Kidney (tissue), 14 donors: ENCODE data around the gene FAM162B. TPM values are rescaled to one million over a fixed set of nuclear protein-coding genes. Genes with fewer than 3 reads are reported as not detected.
"Not testable (repeated sequence)": the region's sequence is repeated elsewhere in the genome, so short reads cannot be mapped to it uniquely, and the experiment has no call there.

Source experiments
- DNase-seq, 5 donors: peaks; one replicate each; pipeline ENCODE4 v3.0.0-alpha.2; 2013 to 2020
- FAIRE-seq: peaks from 2 replicates; lab custom pipeline; 2012; peaks lifted over from hg19 to GRCh38; lab: Jason Lieb, UNC
- H3K27ac ChIP-seq, 2 donors: one replicate each; pipeline ENCODE4 v1.7.0; 2013; ENCODE audit warnings: low read depth in 2 of 2, low read length in 2 of 2, inconsistent platforms in 1 of 2
- H3K27me3 ChIP-seq: one replicate; pipeline ENCODE4 v1.7.1; 2013; ENCODE audit warnings: low read length, inconsistent platforms; ENCODE audit not compliant: control insufficient read depth, insufficient read depth
- H3K36me3 ChIP-seq, 3 donors: one replicate each; pipeline versions ENCODE4 v1.7.0 to v1.7.1; 2013; ENCODE audit warnings: low read length in 3 of 3, control low read depth in 1 of 3, inconsistent platforms in 1 of 3; ENCODE audit not compliant: insufficient read depth in 3 of 3, control insufficient read depth in 2 of 3
- H3K4me1 ChIP-seq, 3 donors: one replicate each; pipeline versions ENCODE4 v1.7.0 to v1.7.1; 2013; ENCODE audit warnings: low read length in 3 of 3, inconsistent platforms in 1 of 3, low read depth in 1 of 3; ENCODE audit not compliant: control insufficient read depth in 2 of 3, insufficient read depth in 2 of 3
- H3K4me3 ChIP-seq, 3 donors: one replicate each; pipeline versions ENCODE4 v1.7.0 to v1.8.1; 2013; ENCODE audit warnings: low read length in 3 of 3, control low read depth in 1 of 3, inconsistent platforms in 1 of 3
- H3K9ac ChIP-seq, 3 donors: one replicate each; pipeline versions ENCODE4 v1.7.0 to v1.7.1; 2013; ENCODE audit warnings: low read length in 3 of 3, control low read depth in 1 of 3, inconsistent platforms in 1 of 3
- H3K9me3 ChIP-seq, 3 donors: one replicate each; pipeline versions ENCODE4 v1.7.0 to v1.7.1; 2013; ENCODE audit warnings: low read length in 3 of 3, control low read depth in 1 of 3, inconsistent platforms in 1 of 3; ENCODE audit not compliant: control insufficient read depth in 2 of 3, insufficient read depth in 1 of 3
- CTCF ChIP-seq: IDR thresholded peaks from 3 replicates; pipeline ENCODE4 v1.5.1; 2012; ENCODE audit warnings: mild to moderate bottlenecking, moderate library complexity, borderline replicate concordance; ENCODE audit not compliant: insufficient read depth; ENCODE audit errors: extremely low read depth
- intact Hi-C: fragments of 100-400 bp; cut with DNase I; formaldehyde crosslinking; loops from one replicate; pipeline ENCODE4 v1.11.1; 2022
- polyA plus RNA-seq: library from polyadenylated mRNA; stranded (reverse); fragments of 350-450 nt; fragmentation: Illumina TruSeq; extraction: RNeasy Lipid Tissue Mini Kit (QIAGEN cat#74804); gene quantifications from one replicate; pipeline ENCODE4 v1.2.3, GENCODE V29; 2014; ENCODE audit warnings: low read depth, low replicate concordance; ENCODE audit not compliant: insufficient read depth
- total RNA-seq: library from RNA; stranded (reverse); fragmentation: NEBNext Ultra II Directional; extraction: Animal tissue kit (Norgen Biotek cat#: 25700); gene quantifications from one replicate; pipeline ENCODE4 v1.2.1, GENCODE V29; 2021
- donor health status: control.
- donor health status: control.
- donor health status: control.
- donor health status: control.
- donor health status: control.
- donor health status: DM: yes; HTN: yes; CAD: no.
- donor health status: Normal renal cell carcinoma (clear cell type).

FAM162B gene
- total and polyA plus RNA-seq, 2 donors from 2014 or later = 4.3 to 5.8 TPM

GRCh38 chr6:116726947-116727346, 38.6 kb downstream of the FAM162B start:
- FAIRE-seq (no peak), DNase-seq (no peak)
- no peak for TF ChIP-seq CTCF
- Histone ChIP-seq H3K27me3 (no peaks in the 10 kb centered on the region), H3K9ac (no peak overlapping the region), H3K9me3 (no peaks in the 10 kb centered on the region), H3K4me3 (no peak overlapping the region), H3K27ac (no peak overlapping the region), H3K4me1 (no peaks in the 10 kb centered on the region), H3K36me3 (peaks cover 4 to 23% (median 13%) of the 10 kb centered on the region in 3 donors)
- intact Hi-C loops = no loop called here

GRCh38 chr6:116714761-116715160, 50.8 kb downstream of the FAM162B start:
- TF ChIP-seq CTCF = no peak
- H3K9ac ChIP-seq = no peak overlapping the region
- intact Hi-C loops = no loop called here
- DNase-seq (no peak), FAIRE-seq (no peak)
- peaks cover 3 to 16% (median 7%) of the 10 kb centered on the region in 3 donors for H3K36me3 ChIP-seq
- no peak overlapping the region for H3K27ac ChIP-seq
- H3K4me3 ChIP-seq = no peak overlapping the region
- H3K9me3 ChIP-seq = no peaks in the 10 kb centered on the region
- no peaks in the 10 kb centered on the region for H3K27me3 ChIP-seq
- no peaks in the 10 kb centered on the region for H3K4me1 ChIP-seq

- Histone ChIP-seq H3K9ac (no peak overlapping the region), H3K27ac (no peak overlapping the region), H3K4me1 (no peaks in the 10 kb centered on the region), H3K27me3 (no peaks in the 10 kb centered on the region), H3K4me3 (no peak overlapping the region), H3K36me3 (peaks cover 3 to 16% (median 7%) of the 10 kb centered on the region in 3 donors), H3K9me3 (no peaks in the 10 kb centered on the region)
- no peak for TF ChIP-seq CTCF
- DNase-seq = no peak
- intact Hi-C loops = no loop called here
- FAIRE-seq = no peak
Observed at GRCh38 chr6:116714296-116714695, 51.2 kb downstream of the FAM162B start.

- H3K27me3 ChIP-seq = no peaks in the 10 kb centered on the region
- FAIRE-seq (no peak), DNase-seq (no peak)
- H3K36me3 ChIP-seq = peaks cover 0 to 11% (median 7%) of the 10 kb centered on the region in 3 donors
- H3K9me3 ChIP-seq = no peaks in the 10 kb centered on the region
- intact Hi-C loops = no loop called here
- H3K4me3 ChIP-seq = no peak overlapping the region
- H3K9ac ChIP-seq = no peak overlapping the region
- H3K27ac ChIP-seq = no peak overlapping the region
- no peaks in the 10 kb centered on the region for H3K4me1 ChIP-seq
- TF ChIP-seq CTCF = no peak
Observed at GRCh38 chr6:116705917-116706316, 59.6 kb downstream of the FAM162B start.

- H3K27ac ChIP-seq, H3K9ac ChIP-seq, FAIRE-seq, H3K9me3 ChIP-seq, DNase-seq, H3K4me1 ChIP-seq, intact Hi-C loops, H3K27me3 ChIP-seq, H3K4me3 ChIP-seq: not testable (repeated sequence)
- H3K36me3 ChIP-seq = peaks cover 3 to 16% (median 13%) of the 10 kb centered on the region in 3 donors
Observed at GRCh38 chr6:116703888-116704287, 61.6 kb downstream of the FAM162B start.
